ENCODE data around the gene PANK3. TPM values are rescaled to one million over a fixed set of nuclear protein-coding genes. Genes with fewer than 3 reads are reported as not detected.
"Not testable (repeated sequence)": the region's sequence is repeated elsewhere in the genome, so short reads cannot be mapped to it uniquely, and the experiment has no call there.

PANK3 gene
- total RNA-seq, 2 experiments from 2014 or later: 42.4 to 47.3 TPM

- H3K36me3 Mint-ChIP-seq (ENCODE audit: low read depth): no peaks in the 10 kb centered on the region
- no peak overlapping the region for H3K4me3 Mint-ChIP-seq
- H3K27ac Mint-ChIP-seq: no peak overlapping the region
- no peaks in the 10 kb centered on the region for H3K9me3 Mint-ChIP-seq
- H3K4me1 Mint-ChIP-seq: peaks cover 4% of the 10 kb centered on the region
- CTCF ChIA-PET: no interaction called here
- POLR2A ChIA-PET: no interaction called here
- DNase-seq: no peak
- no peaks in the 10 kb centered on the region for H3K27me3 Mint-ChIP-seq
These were observed 27.4 kb upstream of the PANK3 start for GRCh38 chr5:168606562-168606961.

GRCh38 chr5:168604436-168604835, 25.3 kb upstream of the PANK3 start:
- H3K27me3 Mint-ChIP-seq: no peaks in the 10 kb centered on the region
- DNase-seq: no peak
- peaks cover 4% of the 10 kb centered on the region for H3K4me1 Mint-ChIP-seq
- no peak overlapping the region for H3K4me3 Mint-ChIP-seq
- no peaks in the 10 kb centered on the region for H3K36me3 Mint-ChIP-seq (ENCODE audit: low read depth)
- ChIA-PET CTCF (interaction anchor here (0.6 kb wide), 1 partner anchor 71 kb away, joined by 3 read pairs; no protein-coding TSS in a partner anchor), POLR2A (interaction anchor here (0.5 kb wide), 1 partner anchor 9 kb away, joined by 5 read pairs; no protein-coding TSS in a partner anchor)
- no peak overlapping the region for H3K27ac Mint-ChIP-seq
- H3K9me3 Mint-ChIP-seq: no peaks in the 10 kb centered on the region

- Mint-ChIP-seq H3K9me3 (peaks cover 2% of the 10 kb centered on the region), H3K4me1 (peaks cover 4% of the 10 kb centered on the region), H3K27me3 (no peaks in the 10 kb centered on the region), H3K4me3 (no peak overlapping the region), H3K27ac (no peak overlapping the region), H3K36me3 (ENCODE audit: low read depth) (no peaks in the 10 kb centered on the region)
- no peak for DNase-seq
- CTCF ChIA-PET: interaction anchor here (0.6 kb wide), 1 partner anchor 71 kb away, joined by 3 read pairs; no protein-coding TSS in a partner anchor
- POLR2A ChIA-PET: no interaction called here
These were observed 24.6 kb upstream of the PANK3 start for GRCh38 chr5:168603746-168604145.

- Mint-ChIP-seq H3K4me3 (no peak overlapping the region), H3K27ac (no peak overlapping the region), H3K9me3 (peaks cover 2% of the 10 kb centered on the region), H3K4me1 (no peaks in the 10 kb centered on the region), H3K27me3 (no peaks in the 10 kb centered on the region), H3K36me3 (ENCODE audit: low read depth) (no peaks in the 10 kb centered on the region)
- ChIA-PET CTCF (interaction anchor here (0.6 kb wide), 1 partner anchor 699 kb away, joined by 4 read pairs; no protein-coding TSS in a partner anchor), POLR2A (no interaction called here)
- no peak for DNase-seq
These were observed 23.3 kb upstream of the PANK3 start for GRCh38 chr5:168602517-168602916.

GRCh38 chr5:168601972-168602371, 22.8 kb upstream of the PANK3 start:
- ChIA-PET POLR2A (no interaction called here), CTCF (interaction anchor here (0.6 kb wide), 1 partner anchor 698 kb away, joined by 4 read pairs; no protein-coding TSS in a partner anchor)
- no peak overlapping the region for H3K4me3 Mint-ChIP-seq
- H3K27me3 Mint-ChIP-seq: no peaks in the 10 kb centered on the region
- no peaks in the 10 kb centered on the region for H3K36me3 Mint-ChIP-seq (ENCODE audit: low read depth)
- H3K9me3 Mint-ChIP-seq: peaks cover 2% of the 10 kb centered on the region
- DNase-seq: no peak
- H3K4me1 Mint-ChIP-seq: no peaks in the 10 kb centered on the region
- no peak overlapping the region for H3K27ac Mint-ChIP-seq

- H3K4me1 Mint-ChIP-seq: no peaks in the 10 kb centered on the region
- peaks cover 2% of the 10 kb centered on the region for H3K9me3 Mint-ChIP-seq
- no peaks in the 10 kb centered on the region for H3K36me3 Mint-ChIP-seq (ENCODE audit: low read depth)
- H3K27me3 Mint-ChIP-seq: peaks cover 10% of the 10 kb centered on the region
- H3K4me3 Mint-ChIP-seq: no peak overlapping the region
- no peak overlapping the region for H3K27ac Mint-ChIP-seq
- no peak for DNase-seq
- ChIA-PET CTCF (no interaction called here), POLR2A (no interaction called here)
These were observed 21.2 kb upstream of the PANK3 start for GRCh38 chr5:168600409-168600808.

- CTCF ChIA-PET: no interaction called here
- Mint-ChIP-seq H3K36me3 (ENCODE audit: low read depth) (no peaks in the 10 kb centered on the region), H3K9me3 (peaks cover 2% of the 10 kb centered on the region), H3K27me3 (peaks cover 15% of the 10 kb centered on the region), H3K27ac (no peak overlapping the region), H3K4me1 (no peaks in the 10 kb centered on the region), H3K4me3 (no peak overlapping the region)
- DNase-seq: no peak
- POLR2A ChIA-PET: no interaction called here
These were observed 20.7 kb upstream of the PANK3 start for GRCh38 chr5:168599826-168600225.

GRCh38 chr5:168598639-168599038, 19.5 kb upstream of the PANK3 start:
- no peak overlapping the region for H3K27ac Mint-ChIP-seq
- H3K27me3 Mint-ChIP-seq: peaks cover 26% of the 10 kb centered on the region
- no peaks in the 10 kb centered on the region for H3K36me3 Mint-ChIP-seq (ENCODE audit: low read depth)
- no peaks in the 10 kb centered on the region for H3K4me1 Mint-ChIP-seq
- POLR2A ChIA-PET: no interaction called here
- DNase-seq: no peak
- no peak overlapping the region for H3K4me3 Mint-ChIP-seq
- CTCF ChIA-PET: interaction anchor here (0.6 kb wide), 1 partner anchor 11 kb away, joined by 3 read pairs; no protein-coding TSS in a partner anchor
- H3K9me3 Mint-ChIP-seq: peaks cover 2% of the 10 kb centered on the region

- Mint-ChIP-seq H3K4me1 (no peaks in the 10 kb centered on the region), H3K27ac (no peak overlapping the region), H3K27me3 (peaks cover 30% of the 10 kb centered on the region), H3K9me3 (peaks cover 2% of the 10 kb centered on the region), H3K4me3 (no peak overlapping the region), H3K36me3 (ENCODE audit: low read depth) (no peaks in the 10 kb centered on the region)
- ChIA-PET CTCF (no interaction called here), POLR2A (no interaction called here)
- no peak for DNase-seq
These were observed 17.8 kb upstream of the PANK3 start for GRCh38 chr5:168596927-168597326.

- H3K27ac Mint-ChIP-seq; H3K36me3 Mint-ChIP-seq (ENCODE audit: low read depth); POLR2A ChIA-PET; H3K4me3 Mint-ChIP-seq; CTCF ChIA-PET; DNase-seq; H3K4me1 Mint-ChIP-seq; H3K9me3 Mint-ChIP-seq: not testable (repeated sequence)
- H3K27me3 Mint-ChIP-seq: peaks cover 31% of the 10 kb centered on the region
These were observed 17.0 kb upstream of the PANK3 start for GRCh38 chr5:168596122-168596521.

- ChIA-PET POLR2A (interaction anchor here (0.7 kb wide), 1 partner anchor 42 kb away, joined by 3 read pairs; no protein-coding TSS in a partner anchor), CTCF (no interaction called here)
- H3K27ac Mint-ChIP-seq: no peak overlapping the region
- DNase-seq: no peak
- no peaks in the 10 kb centered on the region for H3K9me3 Mint-ChIP-seq
- H3K4me1 Mint-ChIP-seq: no peaks in the 10 kb centered on the region
- H3K36me3 Mint-ChIP-seq (ENCODE audit: low read depth): no peaks in the 10 kb centered on the region
- no peak overlapping the region for H3K4me3 Mint-ChIP-seq
- peaks cover 38% of the 10 kb centered on the region for H3K27me3 Mint-ChIP-seq
These were observed 12.8 kb upstream of the PANK3 start for GRCh38 chr5:168592014-168592368.

GRCh38 chr5:168591302-168592013, 12.3 kb upstream of the PANK3 start:
- Mint-ChIP-seq H3K27ac (no peak overlapping the region), H3K4me3 (no peak overlapping the region), H3K27me3 (peaks cover 38% of the 10 kb centered on the region), H3K9me3 (no peaks in the 10 kb centered on the region), H3K36me3 (ENCODE audit: low read depth) (no peaks in the 10 kb centered on the region), H3K4me1 (no peaks in the 10 kb centered on the region)
- ChIA-PET CTCF (interaction anchor here (0.6 kb wide), 1 partner anchor 310 kb away, joined by 3 read pairs; no protein-coding TSS in a partner anchor), POLR2A (interaction anchor here (0.7 kb wide), 1 partner anchor 42 kb away, joined by 3 read pairs; no protein-coding TSS in a partner anchor)
- no peak for DNase-seq

- H3K27ac Mint-ChIP-seq: no peak overlapping the region
- DNase-seq: no peak
- ChIA-PET POLR2A (no interaction called here), CTCF (interaction anchor here (0.6 to 1.2 kb wide), 2 partner anchors 21 to 309 kb away, joined by 3 to 4 read pairs; no protein-coding TSS in a partner anchor)
- no peaks in the 10 kb centered on the region for H3K9me3 Mint-ChIP-seq
- H3K4me3 Mint-ChIP-seq: no peak overlapping the region
- no peaks in the 10 kb centered on the region for H3K4me1 Mint-ChIP-seq
- H3K27me3 Mint-ChIP-seq: peaks cover 37% of the 10 kb centered on the region
- H3K36me3 Mint-ChIP-seq (ENCODE audit: low read depth): no peaks in the 10 kb centered on the region
These were observed 11.5 kb upstream of the PANK3 start for GRCh38 chr5:168590666-168591065.

- Mint-ChIP-seq H3K9me3 (peaks cover 4% of the 10 kb centered on the region), H3K4me3 (no peak overlapping the region), H3K27me3 (peaks cover 21% of the 10 kb centered on the region), H3K4me1 (peaks cover 5% of the 10 kb centered on the region), H3K36me3 (ENCODE audit: low read depth) (no peaks in the 10 kb centered on the region), H3K27ac (no peak overlapping the region)
- ChIA-PET CTCF (no interaction called here), POLR2A (no interaction called here)
- DNase-seq: no peak
These were observed 8.8 kb upstream of the PANK3 start for GRCh38 chr5:168587987-168588386.

All from activated CD4-positive, alpha-beta T cell treated with anti-CD3 and anti-CD28 coated beads, Interleukin-2, amount 10 ng/mL, durations not matched to agents 7 days and 5 days (primary cell).